ENCODE results near the gene PKIB. TPM values are rescaled to one million over a fixed set of nuclear protein-coding genes. Genes with fewer than 3 reads are reported as not detected.
"Not testable (repeated sequence)": the region's sequence is repeated elsewhere in the genome, so short reads cannot be mapped to it uniquely, and the experiment has no call there.

The PKIB gene
- polyA plus RNA-seq, 3 donors, result 2.7 to 4.5 (median 2.8) TPM

DNA sequence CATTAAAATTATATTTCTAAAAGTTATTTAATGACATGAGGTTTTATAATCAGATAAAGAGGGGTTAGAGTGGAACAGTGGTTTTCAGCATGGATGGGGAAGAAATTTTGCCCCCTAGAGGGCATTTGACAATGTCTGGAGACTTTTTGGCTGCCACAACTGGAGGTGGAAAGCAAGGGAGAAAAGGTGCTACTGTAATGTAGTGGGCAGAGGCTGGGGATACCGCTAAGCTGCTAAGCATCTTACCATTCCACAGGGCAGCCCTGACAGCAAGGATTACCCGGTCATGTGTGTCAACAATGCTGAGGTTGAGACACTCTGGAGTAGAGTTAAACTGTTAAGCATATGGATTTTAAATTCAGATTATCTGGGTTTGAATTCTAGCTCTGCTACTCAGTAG lies 116.4 kb downstream of the PKIB start:
- H3K27ac ChIP-seq (ENCODE audit: low read depth, low read length), result no peak overlapping the region
- 28 to 34% (median 32%) methylated on average over 2 of the region's 2 CpGs for WGBS, 3 donors

DNA sequence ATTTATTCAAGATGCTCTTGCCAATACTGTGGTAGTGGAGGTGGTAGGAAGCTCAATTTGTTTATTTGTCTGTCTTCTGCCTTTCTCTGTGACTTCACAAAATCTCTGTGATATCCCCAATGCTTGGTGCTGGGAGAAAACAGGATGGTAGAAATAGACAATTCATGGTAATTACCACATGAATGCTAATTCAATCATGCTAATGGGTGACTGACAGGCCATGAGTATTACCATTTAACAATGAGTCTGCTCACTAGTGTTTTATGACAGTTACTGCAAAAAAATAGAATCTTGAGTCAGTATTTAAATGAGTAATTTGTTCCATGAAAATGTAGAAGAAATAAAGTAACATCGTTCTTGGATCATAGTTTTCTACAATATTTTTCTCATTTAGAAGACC lies 117.0 kb downstream of the PKIB start:
- WGBS, 3 donors, result 75 to 83% (median 83%) methylated on average over 1 of the region's 1 CpG
- H3K27ac ChIP-seq (ENCODE audit: low read depth, low read length), result no peak overlapping the region

DNA sequence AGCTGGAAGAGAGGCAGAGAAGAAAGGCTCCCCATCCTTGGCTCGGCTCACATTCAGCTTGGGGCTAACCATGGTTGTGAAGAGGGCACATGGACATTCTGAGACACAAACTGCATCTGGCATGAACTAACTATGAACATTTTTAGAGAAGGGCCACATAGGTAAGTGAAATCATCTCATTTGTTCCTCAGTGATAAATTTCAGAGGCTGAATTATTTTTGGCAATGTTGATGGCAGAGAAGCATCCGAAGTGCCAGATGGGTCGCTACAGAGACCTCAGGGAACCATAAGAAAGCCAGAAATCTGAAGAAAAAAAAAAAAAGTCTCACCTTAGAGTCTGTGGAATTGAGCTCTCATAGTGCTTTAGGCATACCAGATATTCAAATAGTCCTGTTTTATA lies 120.1 kb downstream of the PKIB start:
- WGBS, 3 donors, result 78 to 90% (median 90%) methylated on average over 3 of the region's 3 CpGs
- H3K27ac ChIP-seq (ENCODE audit: low read depth, low read length), result no peak overlapping the region

DNA sequence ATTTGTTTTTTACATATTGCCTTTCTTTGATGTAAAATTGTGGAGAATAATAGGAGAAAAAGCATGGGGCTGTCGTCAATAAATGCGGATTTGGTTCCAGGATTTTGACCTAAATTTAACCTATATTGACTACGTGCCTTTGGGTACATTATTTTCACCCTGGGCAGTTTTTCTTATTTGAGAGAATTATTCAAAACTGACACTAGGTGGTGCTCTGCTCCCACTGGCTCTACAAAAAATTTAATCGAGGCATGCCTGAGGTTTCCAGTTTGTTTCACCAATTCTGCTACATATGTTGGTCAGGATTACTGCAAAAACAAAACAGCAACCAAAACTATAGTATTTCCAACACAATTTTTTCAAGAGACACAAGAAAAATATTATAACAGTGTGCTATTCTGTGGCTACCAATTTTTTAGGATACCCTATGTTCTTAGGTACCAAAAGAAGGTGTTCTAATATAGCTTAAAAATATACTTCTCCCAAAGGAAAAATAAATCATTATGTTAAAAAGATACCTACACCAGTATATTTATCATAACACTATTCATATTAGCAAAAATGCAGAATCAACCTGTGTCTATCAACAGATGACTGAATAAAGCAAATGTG lies 120.7 kb downstream of the PKIB start:
- 0 to 2% (median 1%) methylated on average over 4 of the region's 4 CpGs for WGBS, 3 donors
- H3K27ac ChIP-seq (ENCODE audit: low read depth, low read length), result no peak overlapping the region

DNA sequence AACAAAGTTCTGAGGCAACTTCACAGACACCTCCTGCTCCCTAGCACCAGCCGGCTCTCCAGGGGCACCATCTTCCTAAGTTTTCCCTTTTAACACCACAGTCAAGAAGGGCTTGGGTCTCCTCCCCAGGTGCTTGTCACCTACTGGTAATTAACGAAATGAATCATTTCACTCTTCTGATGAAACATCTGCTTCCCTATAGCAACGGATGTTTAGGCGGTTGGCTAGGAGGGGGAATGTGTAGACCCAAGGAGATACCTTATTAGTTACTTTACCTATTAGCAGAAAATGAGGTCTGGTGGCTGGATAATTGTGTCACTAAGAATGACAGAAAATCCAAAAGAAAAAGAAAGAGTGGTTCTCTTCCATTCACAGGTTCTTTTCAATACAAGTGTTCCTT lies 123.1 kb downstream of the PKIB start:
- no peak overlapping the region for H3K27ac ChIP-seq (ENCODE audit: low read depth, low read length)
- 49 to 71% (median 59%) methylated on average over 4 of the region's 4 CpGs for WGBS, 3 donors

DNA sequence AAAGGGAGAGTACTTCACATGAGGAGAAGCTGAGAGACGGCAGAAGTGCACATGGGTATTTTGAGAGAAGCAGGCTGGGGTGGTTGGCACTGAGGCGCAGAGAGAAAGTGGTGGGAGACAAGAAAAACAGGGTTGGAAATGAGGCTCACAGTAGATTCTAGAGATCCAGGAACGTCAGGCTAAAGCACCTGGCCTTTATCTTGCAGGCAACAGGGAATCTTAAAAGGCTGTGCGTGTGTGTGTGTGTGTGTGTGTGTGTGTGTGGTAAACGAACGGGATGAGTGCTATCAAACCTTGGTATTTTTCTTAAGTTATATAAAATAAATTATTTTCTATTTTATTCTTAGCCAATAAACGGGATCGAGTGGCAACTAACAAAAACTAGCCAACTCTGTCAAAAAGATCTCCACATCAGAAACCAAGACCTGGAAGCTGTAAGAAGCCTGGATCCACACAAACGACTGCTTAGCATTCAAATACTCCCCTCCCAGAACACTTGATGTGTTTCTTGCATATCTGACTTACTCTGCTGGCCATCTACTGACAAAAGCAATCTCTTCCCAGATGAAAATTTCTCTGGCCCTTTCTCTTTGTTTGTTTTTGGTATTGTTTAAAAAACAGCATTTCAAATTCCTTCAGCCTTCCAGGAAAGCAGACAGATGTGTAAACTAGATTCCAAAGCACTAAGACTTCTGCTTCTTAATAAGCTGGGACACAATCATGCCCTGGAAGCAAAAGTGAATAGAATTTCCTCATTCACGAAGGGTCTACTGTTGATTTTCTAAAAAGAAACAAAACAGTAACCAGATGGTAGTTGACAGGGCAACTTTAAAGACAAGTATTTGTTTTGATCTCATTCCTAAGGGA lies 124.6 kb downstream of the PKIB start:
- WGBS, 3 donors, result 45 to 60% (median 53%) methylated on average over 10 of the region's 10 CpGs
- no peak overlapping the region for H3K27ac ChIP-seq (ENCODE audit: low read depth, low read length)

DNA sequence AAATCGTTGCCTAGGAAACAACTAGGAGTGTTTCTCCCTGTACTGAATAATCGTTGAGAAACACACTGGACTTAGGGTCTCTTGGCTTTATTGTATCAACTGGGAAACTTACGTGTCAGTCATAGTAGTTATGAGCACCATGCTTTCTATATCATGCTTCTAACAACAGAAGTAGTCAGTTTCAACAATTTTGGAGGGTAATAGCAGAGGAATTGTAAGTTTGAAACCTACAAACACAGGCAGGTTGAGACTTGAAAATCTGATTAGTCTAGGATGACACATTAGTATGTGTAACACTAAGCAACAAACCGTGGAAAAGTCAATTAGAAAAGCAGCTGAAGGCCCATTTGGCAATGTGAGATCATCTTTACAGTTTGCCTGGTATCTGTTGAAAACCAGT lies 125.4 kb downstream of the PKIB start:
- 61 to 74% (median 67%) methylated on average over 4 of the region's 4 CpGs for WGBS, 3 donors
- H3K27ac ChIP-seq (ENCODE audit: low read depth, low read length), result no peak overlapping the region

DNA sequence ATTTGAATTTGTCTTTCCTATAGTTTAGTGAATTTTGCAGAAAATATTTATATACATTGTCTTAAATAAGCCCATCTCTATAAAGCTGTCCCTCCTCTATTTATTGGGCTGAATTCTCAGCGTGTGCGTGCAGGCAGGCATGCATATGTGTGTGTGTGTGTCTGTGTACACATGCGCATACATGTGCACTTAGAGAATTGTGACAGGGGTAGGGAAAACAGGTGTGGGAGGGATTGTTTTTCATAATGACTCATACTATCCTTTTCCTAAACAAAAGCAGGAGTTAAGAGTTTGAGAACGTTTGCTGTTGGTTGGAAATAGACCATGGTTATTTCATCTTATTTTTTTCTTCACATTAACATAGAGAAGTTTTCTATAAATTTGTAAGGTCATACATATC lies 126.0 kb downstream of the PKIB start:
- no peak overlapping the region for H3K27ac ChIP-seq (ENCODE audit: low read depth, low read length)
- WGBS, 3 donors, result 72 to 76% (median 74%) methylated on average over 4 of the region's 4 CpGs

DNA sequence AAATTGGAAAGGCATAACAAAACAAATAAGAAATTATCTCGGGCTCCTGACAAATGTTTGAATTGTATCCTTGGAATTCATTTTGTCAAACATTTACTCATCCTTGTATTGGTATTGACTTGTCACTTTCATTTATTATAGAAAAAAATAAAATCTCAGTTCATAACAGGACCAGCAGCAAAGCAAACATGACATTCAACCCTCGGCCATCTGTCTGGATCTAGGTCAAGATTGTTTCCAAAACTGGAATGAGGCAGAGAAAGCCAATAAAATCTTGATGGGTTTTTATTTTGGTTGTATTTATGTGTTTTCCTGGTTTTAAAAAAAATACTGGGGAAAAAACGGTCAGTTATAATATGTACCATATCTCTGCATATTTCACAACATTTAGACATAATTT lies 126.4 kb downstream of the PKIB start:
- WGBS, 3 donors, result 43 to 66% (median 59%) methylated on average over 3 of the region's 3 CpGs
- no peak overlapping the region for H3K27ac ChIP-seq (ENCODE audit: low read depth, low read length)

DNA sequence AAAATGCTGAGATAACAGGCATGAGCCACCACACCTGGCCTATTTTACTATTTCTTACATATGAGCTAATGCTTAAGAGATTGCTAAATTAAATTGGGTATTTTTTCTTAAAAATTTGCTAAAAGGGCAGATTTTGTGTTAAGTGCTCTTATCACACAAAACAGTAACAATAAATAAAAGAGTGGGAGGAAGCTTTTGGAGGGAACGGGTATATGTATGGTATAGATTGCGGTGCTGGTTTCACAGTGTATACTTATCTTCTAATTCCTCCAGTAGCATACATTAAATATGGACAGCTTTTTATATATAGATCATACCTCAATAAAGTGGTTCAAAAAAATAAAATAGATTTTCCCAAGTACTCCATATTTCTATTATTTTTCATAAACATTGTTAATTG lies 129.9 kb downstream of the PKIB start:
- no peak overlapping the region for H3K27ac ChIP-seq (ENCODE audit: low read depth, low read length)
- WGBS, 3 donors, result 92 to 96% (median 94%) methylated on average over 2 of the region's 2 CpGs

DNA sequence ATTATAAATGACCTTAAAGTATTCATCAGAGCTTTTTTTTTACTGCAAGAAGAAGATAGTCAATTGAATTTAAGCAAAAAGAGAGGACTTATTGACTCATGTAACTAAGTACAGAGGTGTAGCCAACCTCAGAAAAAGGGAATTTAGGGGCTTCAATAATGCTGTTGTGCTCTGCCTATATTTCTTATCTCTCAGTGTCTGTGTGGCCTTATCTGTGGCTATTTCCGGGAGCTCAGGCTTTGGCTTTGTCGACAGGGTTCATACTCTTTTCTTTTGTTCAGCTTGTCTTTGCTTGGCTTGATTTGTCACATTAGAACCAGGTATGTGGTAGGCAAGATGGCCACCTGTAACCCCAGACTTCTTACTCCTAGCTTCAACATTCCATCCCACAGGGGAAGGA lies 130.7 kb downstream of the PKIB start:
- no peak overlapping the region for H3K27ac ChIP-seq (ENCODE audit: low read depth, low read length)
- 48 to 93% (median 78%) methylated on average over 2 of the region's 2 CpGs for WGBS, 3 donors

DNA sequence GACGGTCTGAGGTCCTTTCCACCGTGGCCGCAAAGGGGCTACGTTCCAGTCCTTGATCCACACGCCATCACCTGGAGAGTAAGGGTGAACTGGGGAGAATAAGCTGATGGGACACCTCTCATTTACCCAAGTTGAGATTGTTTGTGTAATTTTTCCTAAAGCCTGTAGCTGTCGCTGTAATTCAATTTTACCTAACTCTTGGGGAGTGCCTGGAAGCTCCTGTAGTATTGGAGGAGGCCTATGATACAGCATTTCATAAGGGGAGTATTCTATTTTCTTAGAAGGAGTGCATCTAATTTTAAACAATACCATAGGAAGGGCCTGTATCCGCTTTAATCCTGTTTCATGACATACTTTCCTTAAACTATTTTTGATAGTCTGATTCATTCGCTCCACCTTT lies 134.0 kb downstream of the PKIB start:
- not testable (repeated sequence) for H3K27ac ChIP-seq (ENCODE audit: low read depth, low read length)
- 23 to 38% (median 36%) methylated on average over 8 of the region's 8 CpGs for WGBS, 3 donors

DNA sequence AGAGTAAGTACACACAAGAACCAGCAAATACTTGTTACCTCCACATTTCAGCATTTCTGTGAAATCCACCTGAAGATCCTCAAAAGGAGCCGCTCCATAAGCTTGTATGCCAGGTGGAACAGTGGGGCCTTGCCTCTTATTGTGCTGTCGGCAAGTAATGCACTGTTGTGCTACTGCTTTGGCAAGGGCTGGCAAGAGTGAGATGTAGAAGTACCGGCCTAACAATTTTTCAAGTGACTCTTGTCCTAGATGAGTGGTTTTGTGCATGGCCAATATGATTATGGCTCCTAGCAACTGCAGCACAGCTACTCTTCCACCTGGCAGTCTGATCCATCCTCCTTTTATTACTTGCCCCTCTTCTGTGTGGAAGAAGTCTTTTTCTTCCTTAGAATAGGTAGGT lies 134.7 kb downstream of the PKIB start:
- 83 to 90% (median 88%) methylated on average over 3 of the region's 3 CpGs for WGBS, 3 donors
- not testable (repeated sequence) for H3K27ac ChIP-seq (ENCODE audit: low read depth, low read length)

DNA sequence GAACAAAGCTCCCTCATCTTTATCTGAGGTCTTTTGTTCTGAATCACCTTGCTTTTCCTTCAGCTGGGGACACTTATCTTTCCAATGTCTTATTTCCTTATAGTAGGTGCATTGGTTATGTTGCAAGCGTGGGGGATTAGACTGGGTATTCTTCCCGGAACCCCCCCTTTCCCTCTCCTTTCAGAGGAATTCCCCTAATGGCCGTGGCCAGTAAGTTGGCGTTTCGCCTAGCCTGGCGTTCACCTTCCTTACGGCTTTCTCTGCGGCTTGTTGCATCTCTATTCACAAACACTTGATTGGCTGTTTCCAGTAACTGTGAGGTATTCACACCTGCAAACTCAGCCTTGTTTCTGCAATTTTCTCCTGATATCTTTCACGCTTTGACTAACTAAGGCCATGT lies 136.5 kb downstream of the PKIB start:
- WGBS, 3 donors, result 74 to 82% (median 80%) methylated on average over 9 of the region's 9 CpGs

DNA sequence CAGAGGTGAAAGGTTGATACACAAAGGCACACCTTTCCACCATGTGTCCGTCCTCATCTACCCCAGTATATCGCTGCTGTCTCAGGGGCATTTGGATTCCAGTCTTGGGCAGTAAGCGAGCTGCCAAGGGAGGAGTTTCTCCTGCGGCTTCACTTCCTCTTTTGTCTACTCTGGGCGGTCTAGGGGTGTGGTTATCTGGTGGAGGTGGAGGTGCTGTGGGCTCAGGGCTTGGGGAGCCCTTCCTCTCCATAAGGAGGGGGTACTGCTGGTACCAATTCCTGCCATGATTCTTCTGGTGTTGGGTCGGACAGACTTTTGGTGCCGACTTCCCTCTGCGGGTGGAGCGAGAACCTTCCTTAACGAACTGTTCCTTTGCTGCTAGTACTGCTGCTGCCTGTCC lies 137.4 kb downstream of the PKIB start:
- WGBS, 3 donors, result 81 to 93% (median 86%) methylated on average over 10 of the region's 10 CpGs
- no peak overlapping the region for H3K27ac ChIP-seq (ENCODE audit: low read depth, low read length)

More for the DNA sequence above, 136.5 kb downstream of the PKIB start:
- no peak overlapping the region for H3K27ac ChIP-seq (ENCODE audit: low read depth, low read length)

DNA sequence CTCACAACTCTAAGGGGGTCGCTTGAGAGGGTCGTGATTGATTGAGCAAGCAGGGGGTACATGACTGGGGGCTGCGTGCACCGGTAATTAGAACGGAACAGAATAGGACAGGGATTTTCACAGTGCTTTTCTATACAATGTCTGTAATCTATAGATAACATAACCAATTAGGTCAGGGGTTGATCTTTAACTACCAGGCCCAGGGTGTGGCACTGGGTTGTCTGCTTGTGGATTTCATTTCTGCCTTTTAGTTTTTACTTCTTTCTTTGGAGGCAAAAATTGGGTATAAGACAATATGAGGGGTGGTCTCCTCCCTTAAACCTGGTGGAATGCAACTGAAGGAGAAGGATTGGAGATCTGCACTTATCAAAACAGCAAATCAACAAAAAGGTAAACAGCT lies 138.7 kb downstream of the PKIB start:
- whole genome bisulfite sequencing, 3 donors, result 31 to 90% (median 74%) methylated on average over 5 of the region's 5 CpGs
- H3K27ac ChIP-seq (ENCODE audit: low read depth, low read length), result not testable (repeated sequence)

DNA sequence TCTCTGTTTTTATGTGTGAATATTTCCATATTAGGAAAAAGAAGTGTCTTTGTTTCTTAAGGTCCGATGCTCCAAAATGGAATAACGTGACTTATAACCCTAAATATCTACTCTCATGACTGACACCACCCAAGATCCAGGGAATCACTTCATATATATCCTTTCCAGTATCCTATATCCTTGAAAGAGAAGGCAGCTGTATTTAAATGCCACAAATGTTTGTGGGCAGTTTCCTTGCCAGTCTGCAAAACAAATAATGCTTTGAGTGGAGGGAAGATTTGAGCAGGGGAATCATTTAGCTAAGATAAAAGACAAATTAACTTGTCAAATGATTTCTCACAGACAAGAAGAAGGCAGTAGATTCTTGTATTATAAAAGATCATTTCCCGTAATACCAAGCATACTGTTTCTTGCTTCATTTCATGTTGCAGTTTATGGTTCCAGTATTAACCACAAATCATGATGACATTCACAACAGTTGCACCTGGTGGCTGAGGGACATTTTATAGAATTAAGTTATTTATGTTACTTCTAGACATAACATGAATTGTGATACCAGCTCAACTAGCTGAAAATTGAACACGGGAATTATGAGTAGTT lies 139.3 kb downstream of the PKIB start:
- H3K27ac ChIP-seq (ENCODE audit: low read depth, low read length), result no peak overlapping the region
- WGBS, 3 donors, result 78 to 90% (median 84%) methylated on average over 4 of the region's 4 CpGs

DNA sequence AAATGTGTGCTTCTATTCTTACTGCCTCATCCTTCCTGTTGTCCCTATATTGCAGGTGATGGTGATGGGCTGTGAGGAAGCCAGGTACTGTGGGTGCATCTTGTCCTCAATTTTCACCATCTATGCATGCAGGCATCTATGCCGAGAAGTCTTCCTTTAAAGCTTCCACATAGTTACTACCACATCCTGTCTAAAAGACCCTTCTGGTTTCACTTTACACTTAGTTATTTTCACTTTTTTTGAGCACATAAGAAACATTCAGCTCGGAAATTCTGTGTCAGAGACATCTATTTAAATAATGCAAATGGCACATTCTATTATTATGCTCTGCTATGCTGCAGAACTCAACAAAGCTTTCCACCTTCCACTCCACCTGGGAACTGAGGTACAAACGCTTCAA lies 141.1 kb downstream of the PKIB start:
- 45 to 68% (median 45%) methylated on average over 3 of the region's 3 CpGs for WGBS, 3 donors
- H3K27ac ChIP-seq (ENCODE audit: low read depth, low read length), result no peak overlapping the region

DNA sequence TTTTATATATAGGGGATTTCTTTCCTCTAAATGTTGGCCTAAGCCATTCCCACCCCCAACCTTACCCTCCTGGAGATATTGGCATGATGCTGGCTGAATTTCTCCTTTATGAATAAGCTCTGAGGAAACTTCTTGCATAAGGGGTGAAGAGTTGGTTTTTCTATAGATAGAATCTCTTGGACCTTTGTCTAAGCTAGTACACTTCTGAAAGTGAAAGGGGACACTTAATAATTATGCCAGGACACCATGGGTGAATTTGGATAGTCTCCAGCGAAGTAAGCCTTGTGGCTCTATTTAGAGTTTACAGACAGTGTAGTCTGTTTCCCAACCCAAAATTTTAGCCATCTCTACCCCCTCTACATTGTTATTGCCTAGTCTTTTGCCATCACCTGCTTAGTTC lies 142.3 kb downstream of the PKIB start:
- H3K27ac ChIP-seq (ENCODE audit: low read depth, low read length), result no peak overlapping the region
- WGBS, 3 donors, result 44 to 95% (median 63%) methylated on average over 1 of the region's 1 CpG
